HepG2 (cell line): Measurements from ENCODE around the gene UBE2N. TPM values are rescaled to one million over a fixed set of nuclear protein-coding genes. Genes with fewer than 3 reads are reported as not detected.

Experiments
- ETV6 ChIP-seq: sonication (generic); formaldehyde crosslinking; conservative IDR thresholded peaks from 2 replicates; pipeline ENCODE4 v1.4.0; 2020; ENCODE audit warnings: missing genetic modification reagents
- GATA4 ChIP-seq: sonication (generic); IDR thresholded peaks from 2 replicates; pipeline ENCODE4 v1.6.1; 2016; ENCODE audit warnings: antibody characterized with exemption, low read depth, borderline replicate concordance
- MAFK ChIP-seq, 2 experiments: IDR thresholded peaks in 1 of 2; conservative IDR thresholded peaks in 1 of 2; 2 replicates each; pipeline ENCODE4 v1.6.1; 2011; ENCODE audit warnings: improper control_type of control experiment in 2 of 2, low read length in 2 of 2
- MAX ChIP-seq: IDR thresholded peaks from 2 replicates; pipeline ENCODE4 v1.6.1; 2012; ENCODE audit warnings: inconsistent platforms
- MED13 ChIP-seq: sonication (generic); formaldehyde crosslinking; IDR thresholded peaks from 2 replicates; pipeline ENCODE4 v1.5.0; 2020; ENCODE audit warnings: missing genetic modification reagents
- REL ChIP-seq: sonication (generic); formaldehyde crosslinking; conservative IDR thresholded peaks from 2 replicates; pipeline ENCODE4 v1.8.0; 2022; ENCODE audit warnings: mild to moderate bottlenecking, missing genetic modification reagents, moderate library complexity
- SUZ12 ChIP-seq: fragments of 150-350 bp; IDR thresholded peaks from 2 replicates; pipeline ENCODE4 v1.6.1; 2014; ENCODE audit warnings: low read depth, low read length
- TBP ChIP-seq: sonication (generic); formaldehyde crosslinking; IDR thresholded peaks from 2 replicates; pipeline ENCODE4 v1.5.0; 2020; ENCODE audit warnings: missing genetic modification reagents
- TP53 ChIP-seq: sonication (generic); formaldehyde crosslinking; conservative IDR thresholded peaks from 2 replicates; pipeline ENCODE4 v1.4.0; 2020; ENCODE audit warnings: missing genetic modification reagents
- ZEB1 ChIP-seq: IDR thresholded peaks from 2 replicates; pipeline ENCODE4 v1.6.1; 2012; ENCODE audit warnings: mild to moderate bottlenecking, low read depth, inconsistent platforms; ENCODE audit not compliant: insufficient replicate concordance
- ZFP62 ChIP-seq: sonication (generic); formaldehyde crosslinking; IDR thresholded peaks from 2 replicates; pipeline ENCODE4 v1.4.0; 2020; ENCODE audit warnings: missing genetic modification reagents
- ZNF234 ChIP-seq: sonication (generic); formaldehyde crosslinking; conservative IDR thresholded peaks from 2 replicates; pipeline ENCODE4 v1.5.1; 2020; ENCODE audit warnings: mild to moderate bottlenecking, missing genetic modification reagents
- ZNF318 ChIP-seq: sonication (generic); formaldehyde crosslinking; IDR thresholded peaks from 2 replicates; pipeline ENCODE4 v1.4.0; 2020; ENCODE audit warnings: mild to moderate bottlenecking, missing genetic modification reagents
- ZNF329 ChIP-seq: sonication (generic); formaldehyde crosslinking; IDR thresholded peaks from 2 replicates; pipeline ENCODE4 v1.9.0; 2021; ENCODE audit warnings: low read depth, mild to moderate bottlenecking, missing genetic modification reagents
- ZNF609 ChIP-seq: sonication (generic); formaldehyde crosslinking; IDR thresholded peaks from 2 replicates; pipeline ENCODE4 v1.4.0; 2020; ENCODE audit warnings: mild to moderate bottlenecking, missing genetic modification reagents, borderline replicate concordance
- ZNF883 ChIP-seq: sonication (generic); formaldehyde crosslinking; IDR thresholded peaks from 2 replicates; pipeline ENCODE4 v1.5.1; 2020; ENCODE audit warnings: mild to moderate bottlenecking, missing genetic modification reagents; ENCODE audit errors: not compliant biosample characterization
- polyA plus RNA-seq, 8 experiments: library from polyadenylated mRNA; depleted of rRNA in 3 of 8; stranded (reverse) in 7 of 8; unstranded in 1 of 8; fragments of >200 nt; fragmentation: Illumina TruSeq in 4 of 8; extraction: Trizol in 4 of 8; gene quantifications; 2 replicates each; pipeline versions ENCODE4 v1.2.1 to v1.2.3, GENCODE V29; 2011 to 2016; ENCODE audit warnings: low read depth in 4 of 8, missing spikeins in 1 of 8, mixed read lengths in 1 of 8; ENCODE audit not compliant: insufficient read depth in 1 of 8
- total RNA-seq, 5 experiments: library from RNA; depleted of rRNA; stranded (reverse); fragments of >200 nt; fragmentation: Illumina TruSeq; extraction: Trizol; gene quantifications; 2 replicates each; pipeline ENCODE4 v1.2.3, GENCODE V29; 2016; ENCODE audit warnings: low read depth in 1 of 5

UBE2N gene
- total and polyA plus RNA-seq, 2 of the 13 experiments (the other 11 are each of a cell fraction or from before 2014, with no cell fraction given), result 188 to 197 TPM

- no peak for TF ChIP-seq ZNF329 (CRISPR knock-in tag)
- no peak for TF ChIP-seq SUZ12
- no peak for TF ChIP-seq MAX
- no peak for TF ChIP-seq ZNF883 (CRISPR knock-in tag)
- no peak for TF ChIP-seq TBP (CRISPR knock-in tag)
- TF ChIP-seq MED13 (CRISPR knock-in tag), result peak; percentile 74; the same call in 1 of the 2 replicates
- TF ChIP-seq ZNF318 (CRISPR knock-in tag), result 0 out of 2 replicates have a peak, but pooled peaks have one; percentile 2
- TF ChIP-seq ZNF234, result 0 out of 2 replicates have a peak, but pooled peaks have one; percentile 53
- no peak for TF ChIP-seq MAFK (conservative IDR thresholded peaks at IDR 0.05 in 1 of 2, IDR thresholded peaks at IDR 0.05 in 1 of 2; ENCODE audit: low read length in 2 of 2)
- TF ChIP-seq GATA4, result no peak
- TF ChIP-seq TP53, result no peak
- TF ChIP-seq ETV6 (CRISPR knock-in tag), result no peak
- TF ChIP-seq ZNF609 (CRISPR knock-in tag), result no peak
- TF ChIP-seq ZEB1, result no peak
- 0 out of 2 replicates have a peak, but pooled peaks have one; percentile 7 for TF ChIP-seq REL (CRISPR knock-in tag)
- TF ChIP-seq ZFP62, result no peak
Observed at GRCh38 chr12:93442411-93443340, 929 bp upstream of the UBE2N start (continued).
